GM18499 (cell line): Measurements from ENCODE around the gene DNAJC15.
"Not testable (repeated sequence)": the region's sequence is repeated elsewhere in the genome, so short reads cannot be mapped to it uniquely, and the experiment has no call there.

Experiments used
- ATAC-seq: cut with Tn5 transposase; IDR thresholded peaks from one replicate; pipeline ENCODE4 v1.9.1; 2021; ENCODE audit warnings: moderate number of reproducible peaks; ENCODE audit not compliant: insufficient read depth, unreplicated experiment

The DNAJC15 gene

DNA sequence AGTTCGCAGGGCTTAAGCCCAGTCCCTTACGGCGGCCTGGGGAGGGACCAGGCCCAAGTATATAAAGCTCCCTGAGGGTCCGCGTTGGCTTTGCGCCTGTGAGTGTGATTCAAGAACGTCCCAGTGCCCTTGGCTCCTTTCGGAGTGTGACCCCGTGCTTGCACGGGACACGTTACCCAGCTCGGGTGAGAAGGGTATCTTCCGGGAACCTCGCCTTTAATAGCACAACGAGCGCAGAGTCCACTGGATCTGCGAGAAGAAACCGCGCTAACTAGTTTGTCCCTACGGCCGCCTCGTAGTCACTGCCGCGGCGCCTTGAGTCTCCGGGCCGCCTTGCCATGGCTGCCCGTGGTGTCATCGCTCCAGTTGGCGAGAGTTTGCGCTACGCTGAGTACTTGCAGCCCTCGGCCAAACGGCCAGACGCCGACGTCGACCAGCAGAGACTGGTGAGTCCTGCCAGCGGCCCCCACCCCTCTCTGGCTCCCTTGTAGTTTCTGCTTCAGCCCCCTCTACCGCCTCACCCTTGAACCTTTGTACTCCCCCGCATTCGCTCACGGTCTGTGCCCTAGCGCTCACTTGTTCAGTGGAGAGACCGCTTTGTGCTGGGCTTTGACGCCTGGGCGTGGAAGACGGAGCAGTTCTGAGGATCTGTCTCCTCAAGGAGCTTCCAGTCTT, at the start of gene DNAJC15:
DNAJC15 (plus strand) TSS at position 298 of the 675 bp plus-strand sequence; CDS start at position 339, 41 bp downstream.
- peak; percentile 63 for ATAC-seq

DNA sequence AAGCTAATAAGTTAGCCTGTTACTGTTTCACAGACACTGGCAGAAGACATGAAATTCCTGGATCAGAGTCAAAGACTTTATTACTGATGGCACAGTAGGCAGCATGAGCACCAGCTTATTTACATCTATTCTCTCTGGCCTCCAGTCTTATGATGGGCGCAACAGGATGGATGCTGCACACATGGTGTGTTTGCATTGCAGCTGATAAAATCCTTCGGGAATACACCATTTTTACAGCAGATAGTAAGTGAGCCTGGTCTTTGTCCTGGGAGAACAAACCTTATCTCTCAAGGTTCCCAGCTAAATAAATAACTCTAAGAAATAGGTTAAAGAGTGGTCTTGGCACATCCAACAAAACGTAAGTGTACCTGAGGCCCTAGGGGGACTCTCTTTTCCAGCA, 47.3 kb upstream of the DNAJC15 start:
- no peak for ATAC-seq

DNA sequence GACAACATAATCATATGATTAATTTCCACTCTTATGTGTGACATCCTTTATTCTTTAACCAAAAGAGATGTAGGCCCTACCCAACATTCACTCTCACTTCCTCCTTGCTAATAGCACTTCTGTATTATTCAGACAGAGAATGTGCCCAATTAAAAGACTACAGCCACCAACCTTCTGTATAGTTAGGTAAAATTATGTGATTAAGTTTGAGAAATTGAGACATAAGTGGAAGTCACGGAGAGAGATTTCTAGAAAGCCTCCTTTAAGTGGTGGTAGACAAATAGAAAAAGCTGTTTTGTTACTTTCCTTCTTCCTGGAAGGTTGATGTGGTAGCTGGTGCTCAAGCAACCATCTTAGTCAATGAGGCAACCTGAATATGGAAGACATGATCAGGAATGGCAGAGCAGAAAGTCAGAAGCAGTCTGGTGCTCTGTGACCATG, 46.1 kb upstream of the DNAJC15 start:
- ATAC-seq = peak; percentile 55

DNA sequence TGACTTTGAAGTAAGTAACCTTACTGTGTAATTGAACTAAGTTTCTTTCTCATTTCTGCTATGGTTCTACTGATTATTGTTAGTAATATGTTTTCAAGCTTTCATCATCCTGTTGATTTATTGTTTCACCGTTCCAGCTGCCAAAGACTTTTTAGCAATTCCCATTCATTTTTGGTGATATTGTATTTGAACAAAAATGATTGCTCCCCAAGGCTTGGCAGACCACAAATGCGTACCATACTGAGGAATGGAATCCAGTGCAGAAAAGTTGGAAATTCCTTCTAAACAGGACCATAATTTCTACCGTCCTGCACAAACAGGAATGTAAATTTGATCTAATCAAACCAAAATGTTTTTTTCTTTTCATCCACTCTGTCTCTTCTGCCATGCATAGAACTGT, 42.1 kb upstream of the DNAJC15 start:
- no peak for ATAC-seq

DNA sequence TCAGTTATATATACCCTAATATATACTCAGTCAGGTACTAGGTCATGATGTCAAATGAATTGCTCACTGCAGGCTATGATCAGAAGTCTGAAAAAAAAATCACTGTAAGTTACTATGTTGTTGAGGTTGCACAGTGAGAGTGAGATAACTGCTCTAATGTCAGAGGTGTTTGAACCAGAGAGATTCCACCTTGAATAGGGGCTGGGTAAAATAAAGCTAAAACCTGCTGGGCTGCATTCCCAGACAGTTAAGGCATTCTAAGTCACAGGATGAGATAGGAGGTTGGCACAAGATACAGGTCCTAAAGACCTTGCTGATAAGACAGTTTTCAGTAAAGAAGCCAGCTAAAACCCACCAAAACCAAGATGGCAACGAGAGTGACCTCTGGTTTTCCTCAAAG, 41.5 kb upstream of the DNAJC15 start:
- ATAC-seq = no peak

DNA sequence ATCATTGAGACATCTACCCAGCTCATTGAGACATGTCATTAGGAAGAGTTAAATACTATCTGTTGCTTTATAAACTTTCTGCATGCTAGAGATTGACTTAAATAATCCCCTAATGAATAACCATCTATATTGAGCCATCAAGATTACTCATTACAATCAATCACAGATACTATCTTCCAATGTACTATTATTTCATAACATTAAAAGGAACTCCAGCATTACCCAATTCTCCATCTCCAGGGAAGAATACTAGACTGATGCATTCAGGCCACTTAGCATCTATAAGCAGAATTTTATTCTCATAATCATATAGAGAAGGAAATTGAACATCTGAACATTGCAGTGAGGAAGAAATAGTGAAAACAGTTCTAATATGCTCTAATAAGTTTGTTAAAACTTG, 39.4 kb upstream of the DNAJC15 start:
- no peak for ATAC-seq

DNA sequence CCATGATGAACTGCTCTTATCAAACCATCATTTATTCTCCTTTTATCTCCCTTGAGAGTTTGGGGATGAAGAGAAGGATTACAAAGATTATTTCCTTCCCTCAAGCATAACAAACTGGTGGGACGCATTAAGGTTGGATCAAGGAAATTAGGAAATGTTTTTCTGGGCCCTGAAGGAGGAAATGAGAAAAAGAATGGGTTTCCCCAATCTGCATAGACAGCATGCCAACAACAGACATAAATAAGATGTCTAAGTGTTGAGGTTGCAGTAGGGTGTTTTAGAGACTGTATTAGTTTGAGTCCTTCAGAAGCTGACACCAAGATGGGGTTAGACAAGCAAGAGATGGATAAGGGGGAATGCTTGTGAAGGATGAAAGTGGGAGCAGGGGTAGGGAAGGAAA, 38.7 kb upstream of the DNAJC15 start:
- no peak for ATAC-seq

DNA sequence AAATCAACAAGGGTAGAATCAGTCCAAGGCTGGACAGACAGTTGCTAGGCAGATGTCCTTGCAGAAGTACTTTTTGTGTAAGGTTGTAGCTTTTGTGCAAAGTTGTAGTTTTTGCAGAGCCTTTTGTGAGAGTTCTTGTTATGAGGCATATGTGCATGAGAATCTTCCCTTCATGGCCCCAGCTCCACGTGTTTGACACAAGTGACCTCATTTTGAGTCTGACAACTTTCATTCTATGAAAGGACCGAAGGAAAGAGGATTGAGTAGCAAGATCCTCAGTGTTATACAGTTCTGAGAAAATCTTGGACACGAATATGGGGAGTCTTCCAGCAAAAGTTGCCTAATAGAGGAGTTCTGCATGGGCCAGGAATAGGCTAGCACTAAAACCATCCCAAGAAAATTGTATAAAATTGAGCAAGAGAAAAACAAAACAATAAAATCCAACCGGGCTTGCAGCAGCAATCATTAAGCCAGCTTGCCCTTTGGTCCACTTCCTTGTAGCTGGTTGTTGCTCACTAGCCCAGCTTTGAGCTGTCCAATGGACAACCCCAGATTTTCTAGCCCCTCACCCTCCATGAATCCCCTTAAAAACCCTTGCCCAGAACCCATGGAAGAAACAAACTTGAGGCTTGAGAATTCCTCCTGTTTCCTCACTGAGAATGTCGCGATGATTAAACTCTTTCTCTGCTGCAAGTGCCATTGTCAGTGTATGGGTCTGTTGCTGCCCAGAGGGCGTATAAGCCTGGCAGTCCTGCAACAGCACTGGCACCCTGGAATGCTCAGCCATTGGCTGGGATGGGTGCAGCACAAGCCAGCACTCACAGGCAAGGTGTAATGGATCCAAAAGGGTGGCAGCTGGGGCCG, 37.8 kb upstream of the DNAJC15 start:
- ATAC-seq = no peak

DNA sequence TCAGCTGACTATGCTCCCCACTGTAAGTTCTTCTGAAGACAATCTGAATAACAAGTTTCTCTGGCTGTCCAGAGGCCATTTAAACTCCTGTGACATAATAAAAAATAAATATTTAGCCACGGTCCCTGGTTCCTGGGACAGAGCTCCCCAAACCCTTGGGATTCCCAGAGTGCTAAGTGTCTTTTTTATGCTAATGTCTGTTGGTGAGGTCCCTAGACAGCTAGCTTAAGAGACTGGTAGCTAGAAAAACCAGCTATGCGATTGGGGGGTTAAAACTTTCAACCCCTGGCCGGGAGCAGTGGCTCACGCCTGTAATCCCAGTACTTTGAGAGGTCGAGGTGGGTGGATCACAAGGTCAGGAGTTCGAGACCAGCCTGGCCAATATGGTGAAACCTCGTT, 37.2 kb upstream of the DNAJC15 start:
- ATAC-seq = no peak

DNA sequence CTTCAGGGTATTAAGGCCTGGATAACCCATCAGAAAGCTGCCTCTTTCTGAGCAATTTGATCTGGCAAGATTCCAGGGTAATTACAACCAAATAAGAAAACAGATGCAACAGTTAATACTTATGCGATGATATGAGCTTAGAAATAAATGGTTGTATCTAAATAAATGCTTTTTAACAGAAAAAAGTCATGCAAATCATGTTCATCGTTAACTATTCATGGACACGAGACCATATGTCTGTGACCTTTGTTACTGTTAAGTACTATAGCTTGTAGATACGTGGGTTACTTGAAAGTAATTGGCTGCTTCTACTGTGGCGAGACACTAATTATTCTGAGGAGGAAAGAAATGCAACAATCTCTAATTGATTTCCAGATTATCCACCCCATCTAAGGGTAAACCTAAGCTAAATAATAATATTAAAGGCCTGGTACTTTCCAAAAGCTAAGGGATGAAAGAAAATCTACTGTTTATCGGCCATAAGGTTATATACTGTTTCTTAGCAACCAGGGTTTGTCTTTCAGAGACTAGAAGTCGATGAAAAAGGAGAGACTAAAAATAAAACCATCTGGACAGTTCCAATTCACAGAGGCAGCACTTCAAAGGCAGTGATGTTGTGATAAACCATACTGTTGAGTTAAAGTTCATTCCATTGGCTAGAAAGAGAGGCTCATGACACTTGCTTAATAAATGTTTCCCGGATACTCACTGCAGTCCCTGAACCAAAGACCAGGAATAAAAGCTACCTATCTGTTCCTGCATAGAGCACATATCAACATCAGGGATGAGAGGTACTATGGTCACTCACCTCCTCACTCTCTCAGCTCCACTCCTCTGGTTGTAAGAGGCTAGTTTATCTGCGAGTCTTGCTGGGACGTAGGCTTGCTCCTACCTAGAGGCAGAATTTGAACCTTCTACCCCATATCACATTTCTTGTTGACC, 32.8 kb upstream of the DNAJC15 start:
- ATAC-seq = no peak

DNA sequence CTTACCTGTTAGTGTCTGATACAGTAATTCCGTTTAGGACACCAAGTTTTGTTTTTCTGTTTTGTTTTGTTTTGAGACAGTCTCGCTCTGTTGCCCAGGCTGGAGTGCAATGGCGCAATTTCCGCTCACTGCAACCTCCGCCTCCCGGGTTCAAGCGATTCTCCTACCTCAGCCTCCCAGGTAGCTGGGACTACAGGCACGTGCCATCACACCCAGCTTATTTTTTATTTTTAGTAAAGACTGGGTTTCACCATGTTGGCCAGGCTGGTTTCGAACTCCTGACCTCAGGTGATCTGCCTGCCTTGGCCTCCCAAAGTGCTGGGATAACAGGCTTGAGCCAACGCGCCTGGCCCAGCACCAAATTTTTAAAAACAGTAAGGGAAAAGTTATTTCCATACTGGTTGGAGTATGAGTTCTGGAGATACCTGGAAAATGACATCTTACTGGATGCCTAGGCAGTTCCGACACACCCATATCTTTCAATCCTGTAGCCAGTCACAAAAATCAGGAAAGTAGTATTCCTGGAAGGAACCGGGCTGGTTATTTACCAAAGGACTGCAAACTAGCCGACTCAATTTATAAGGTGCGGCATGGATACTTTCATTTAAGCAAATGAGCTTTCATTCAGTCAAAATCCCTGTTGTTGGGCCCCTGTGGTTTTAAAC, 32.0 kb upstream of the DNAJC15 start:
- ATAC-seq = not testable (repeated sequence)

DNA sequence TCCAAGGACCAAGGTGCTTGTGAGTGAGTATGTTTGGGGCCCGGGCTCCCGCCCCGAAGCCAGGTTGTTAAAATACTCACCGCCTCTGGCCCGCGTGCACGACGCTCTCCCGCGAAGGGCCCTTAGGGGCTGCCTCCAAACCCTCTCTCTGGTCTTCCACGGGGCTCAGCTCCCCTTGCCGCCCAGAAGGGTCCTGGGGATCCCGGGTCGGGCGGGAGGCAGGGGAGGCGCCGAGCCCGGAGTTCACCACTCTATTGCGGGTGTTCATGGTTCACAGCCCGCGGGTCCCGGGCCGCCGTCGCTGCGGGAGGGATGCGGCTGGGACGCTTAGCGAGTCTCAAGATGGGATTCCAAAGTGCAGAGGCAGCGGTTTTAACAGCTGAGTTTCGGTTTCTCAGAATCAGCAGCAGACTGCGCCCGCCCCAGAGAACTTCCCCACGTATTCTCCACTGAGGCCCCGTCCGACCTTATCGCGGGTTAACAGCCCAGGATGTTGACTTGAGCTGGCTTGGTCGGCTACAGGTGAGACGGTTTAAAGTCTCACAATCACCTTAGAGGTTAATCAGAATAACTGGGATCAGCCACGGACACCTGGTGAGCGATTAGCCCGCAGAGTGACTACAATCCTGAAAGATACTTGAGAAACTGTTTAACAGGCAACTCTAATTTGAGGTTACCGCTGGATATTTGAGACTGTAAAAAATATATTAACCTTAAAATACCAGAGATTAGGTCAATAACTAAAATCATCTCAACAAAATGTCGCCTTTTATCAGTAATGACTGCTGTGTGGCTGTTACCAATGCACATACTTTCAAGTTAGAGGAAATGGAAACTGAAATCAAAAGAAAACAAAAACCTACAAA, 31.3 kb upstream of the DNAJC15 start, which contains the start of gene EPSTI1:
EPSTI1 (minus strand) TSS at position 344 of the 866 bp plus-strand sequence; CDS start at position 268, 76 bp downstream.
- peak; percentile 51 for ATAC-seq

DNA sequence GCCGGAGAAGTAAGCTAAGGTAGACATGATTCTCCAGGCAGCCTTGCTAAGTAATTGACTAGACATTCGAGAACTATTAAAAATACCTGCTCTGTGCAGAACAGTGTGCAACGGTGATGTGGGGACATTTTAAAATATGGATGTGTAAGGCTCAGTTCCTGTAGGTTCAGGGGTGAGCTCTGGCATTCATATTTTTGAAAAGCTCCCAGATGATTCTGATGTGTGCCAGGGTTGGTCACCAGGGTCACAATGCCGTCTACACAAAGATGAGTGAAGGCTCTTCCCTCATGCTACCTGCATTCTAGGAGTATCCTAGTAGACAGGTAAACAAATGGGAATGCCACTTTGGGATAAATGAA, 30.6 kb upstream of the DNAJC15 start:
- ATAC-seq = no peak

DNA sequence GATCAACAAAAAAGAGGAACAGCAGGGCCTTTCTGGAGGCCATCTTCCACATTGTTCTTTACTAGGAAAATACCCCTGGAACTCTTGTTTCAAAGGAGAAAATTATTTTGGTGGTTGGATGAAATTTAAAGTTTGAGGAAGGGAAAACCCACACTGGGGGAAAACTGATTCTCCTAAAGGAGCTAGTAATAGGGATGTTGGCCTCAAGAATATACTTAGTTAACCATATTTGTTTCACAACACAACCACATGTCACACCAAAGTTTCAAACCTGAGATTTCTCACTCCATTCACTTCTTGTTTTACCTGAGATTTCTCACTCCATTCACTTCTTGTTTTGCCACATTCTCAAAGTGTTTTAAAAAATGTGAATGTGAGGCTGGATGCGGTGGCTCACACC, 28.5 kb upstream of the DNAJC15 start:
- no peak for ATAC-seq

DNA sequence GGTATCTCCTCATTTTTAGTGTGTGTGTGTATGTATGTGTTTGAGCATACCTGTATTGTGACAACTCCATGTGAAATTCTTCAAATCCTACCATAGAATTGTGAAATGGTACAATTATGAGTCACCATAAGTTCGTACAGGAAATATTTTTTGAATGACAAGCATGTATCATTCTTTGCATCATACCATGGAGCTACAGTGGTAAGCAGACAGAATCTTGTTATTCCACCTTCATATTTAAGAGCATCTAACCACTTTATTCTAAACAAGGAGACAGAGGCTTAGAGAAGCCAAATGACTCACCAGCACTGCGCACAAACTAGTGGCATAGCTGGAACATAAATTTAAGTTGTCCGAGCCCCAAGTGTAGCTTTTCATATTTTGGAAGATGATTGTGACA, 26.8 kb upstream of the DNAJC15 start:
- no peak for ATAC-seq

DNA sequence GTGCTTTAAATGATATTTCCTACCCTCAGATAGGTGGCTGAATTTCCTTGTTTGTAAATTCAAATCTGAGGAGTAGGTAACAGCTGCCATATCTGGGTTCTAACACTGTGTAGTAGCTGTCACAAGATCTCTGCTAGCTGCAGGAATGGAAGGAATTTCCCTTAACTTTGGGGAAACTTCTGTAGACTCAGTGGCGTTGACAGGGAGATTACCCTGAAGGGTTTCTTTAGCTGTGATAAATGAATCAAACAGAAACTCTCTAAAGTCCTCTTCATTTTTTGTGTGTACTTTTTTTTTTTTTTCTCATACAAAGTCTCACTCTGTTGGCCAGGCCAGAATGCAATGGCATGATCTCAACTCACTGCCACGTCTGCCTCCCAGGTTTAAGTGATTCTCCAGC, 26.0 kb upstream of the DNAJC15 start:
- no peak for ATAC-seq

DNA sequence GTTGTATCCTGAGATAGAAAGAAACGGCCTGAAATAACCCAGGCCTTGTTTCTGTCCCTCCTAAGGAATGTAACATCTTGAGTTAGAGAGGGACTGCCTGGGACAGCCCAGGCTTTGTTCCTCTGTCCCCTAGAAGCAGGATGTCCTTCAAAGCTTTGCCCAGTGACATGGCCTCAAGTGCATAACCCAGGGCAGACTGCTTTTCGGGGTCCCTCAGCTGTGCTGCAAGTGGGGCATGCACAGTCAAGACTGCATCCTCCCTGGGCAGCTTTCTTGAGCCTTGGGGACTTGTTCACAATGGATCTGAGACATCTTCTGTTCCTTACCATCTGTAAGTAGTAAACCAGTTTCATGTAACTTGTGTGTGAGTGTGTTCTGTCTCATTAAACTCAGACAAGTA, 23.9 kb upstream of the DNAJC15 start:
- no peak for ATAC-seq

DNA sequence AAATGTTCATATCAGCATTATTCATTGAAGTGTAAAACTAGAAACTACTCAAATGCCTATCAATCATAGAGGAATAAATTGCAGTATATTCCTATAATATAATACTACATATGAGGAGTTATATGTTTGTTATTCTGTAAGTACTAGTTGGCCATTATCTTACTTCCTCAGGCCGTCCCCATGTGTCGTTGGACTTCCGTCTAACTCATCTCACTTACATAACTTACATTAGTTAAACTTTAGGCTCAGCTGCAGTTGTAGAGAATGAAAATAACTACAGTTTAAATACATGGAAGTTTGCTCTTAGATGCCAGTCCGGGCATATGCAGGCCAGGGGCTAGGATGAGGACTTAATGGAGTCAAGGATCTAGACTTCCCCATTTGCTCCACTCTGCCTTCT, 22.7 kb upstream of the DNAJC15 start:
- ATAC-seq = no peak

DNA sequence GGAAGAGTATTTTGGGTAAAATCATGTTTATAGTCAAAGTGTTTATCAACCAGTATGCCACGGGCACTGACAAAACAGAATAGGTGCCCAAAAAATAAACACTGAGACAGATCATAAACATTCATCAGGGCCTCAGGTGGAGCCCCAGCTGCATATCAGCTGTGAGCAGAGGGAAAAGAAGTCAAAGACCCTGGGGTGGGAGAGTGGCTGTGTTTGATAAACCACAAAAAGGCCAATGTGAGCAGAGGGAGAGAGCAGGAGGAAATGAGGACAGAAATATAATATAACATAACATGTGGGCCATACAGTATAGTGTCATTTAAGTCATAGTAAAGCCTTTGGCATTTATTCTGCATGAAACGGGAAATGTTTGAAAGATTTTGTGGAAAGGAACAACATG, 21.4 kb upstream of the DNAJC15 start:
- no peak for ATAC-seq
